Measurements from ENCODE around the gene DENND1A. TPM values are rescaled to one million over a fixed set of nuclear protein-coding genes. Genes with fewer than 3 reads are reported as not detected.

The DENND1A gene
- total RNA-seq, 1 experiment from 2014 or later: 29.7 TPM

GRCh38 chr9:123518338-123518737, 411.6 kb downstream of the DENND1A start:
- DNase-seq (no peak), ATAC-seq (no peak)
- ChIA-PET CTCF (no interaction called here), POLR2A (ENCODE audit: unreplicated experiment) (no interaction called here)
- H3K27ac ChIP-seq (ENCODE audit: low read length): no peak overlapping the region
- BruUV-seq (replicated peaks): no TSS peak
- intact Hi-C loops (cut with micrococcal nuclease): no loop called here
- H3K4me1 ChIP-seq (ENCODE audit: insufficient read depth, low read length): no peaks in the 10 kb centered on the region; the same call in 1 of the 2 replicates
- H3K9me3 ChIP-seq (ENCODE audit: low read length): no peaks in the 10 kb centered on the region
- no peak overlapping the region for H2AFZ ChIP-seq (ENCODE audit: low read length)
- H3K4me3 ChIP-seq (ENCODE audit: low read length): no peak overlapping the region
- no peaks in the 10 kb centered on the region for H3K9me2 ChIP-seq (replicated peaks; ENCODE audit: low read length)
- no peaks in the 10 kb centered on the region for H3K36me3 ChIP-seq (ENCODE audit: low read depth, low read length)
- no peaks in the 10 kb centered on the region for H3K79me2 ChIP-seq (ENCODE audit: low read length)
- H3K27me3 ChIP-seq (ENCODE audit: low read length): no peaks in the 10 kb centered on the region
- no peak for TF ChIP-seq CTCF (conservative IDR thresholded peaks at IDR 0.05; ENCODE audit: low read depth, low read length)
- no peak overlapping the region for H3K4me2 ChIP-seq (ENCODE audit: low read length)
- H3K9ac ChIP-seq (ENCODE audit: low read length): no peak overlapping the region
- no peaks in the 10 kb centered on the region for H4K20me1 ChIP-seq (ENCODE audit: low read length)
- no peaks in the 10 kb centered on the region for H3F3A ChIP-seq (ENCODE audit: low read length, unreplicated experiment)

- Histone ChIP-seq H3K36me3 (ENCODE audit: low read depth, low read length) (no peaks in the 10 kb centered on the region), H3K9me2 (replicated peaks; ENCODE audit: low read length) (no peaks in the 10 kb centered on the region), H3K27me3 (ENCODE audit: low read length) (no peaks in the 10 kb centered on the region), H3F3A (ENCODE audit: low read length, unreplicated experiment) (no peaks in the 10 kb centered on the region), H3K4me3 (ENCODE audit: low read length) (no peak overlapping the region), H3K4me2 (ENCODE audit: low read length) (no peak overlapping the region), H3K9ac (ENCODE audit: low read length) (no peak overlapping the region), H3K9me3 (ENCODE audit: low read length) (no peaks in the 10 kb centered on the region), H3K27ac (ENCODE audit: low read length) (no peak overlapping the region), H4K20me1 (ENCODE audit: low read length) (no peaks in the 10 kb centered on the region), H3K4me1 (ENCODE audit: insufficient read depth, low read length) (no peaks in the 10 kb centered on the region; the same call in 1 of the 2 replicates), H3K79me2 (ENCODE audit: low read length) (no peaks in the 10 kb centered on the region), H2AFZ (ENCODE audit: low read length) (no peak overlapping the region)
- POLR2A ChIA-PET (ENCODE audit: unreplicated experiment): no interaction called here
- CTCF ChIA-PET: no interaction called here
- no TSS peak for BruUV-seq (replicated peaks)
- intact Hi-C loops (cut with micrococcal nuclease): no loop called here
- TF ChIP-seq EZH2phosphoT487 (IDR thresholded peaks at IDR 0.05; ENCODE audit: borderline replicate concordance, low read length) (no peak), CTCF (conservative IDR thresholded peaks at IDR 0.05; ENCODE audit: low read depth, low read length) (no peak), EZH2 (IDR thresholded peaks at IDR 0.05; ENCODE audit: low read length, unreplicated experiment) (no peak)
- DNase-seq (no peak), ATAC-seq (no peak)
These were observed 412.4 kb downstream of the DENND1A start for GRCh38 chr9:123517512-123517911.

GRCh38 chr9:123514766-123515165, 415.2 kb downstream of the DENND1A start:
- Histone ChIP-seq H3K36me3 (ENCODE audit: low read depth, low read length) (no peaks in the 10 kb centered on the region), H3K27ac (ENCODE audit: low read length) (no peak overlapping the region), H3K27me3 (ENCODE audit: low read length) (no peaks in the 10 kb centered on the region), H3K9me3 (ENCODE audit: low read length) (no peaks in the 10 kb centered on the region), H3K9me2 (replicated peaks; ENCODE audit: low read length) (no peaks in the 10 kb centered on the region), H3K4me1 (ENCODE audit: insufficient read depth, low read length) (no peaks in the 10 kb centered on the region; the same call in 1 of the 2 replicates), H3K4me3 (ENCODE audit: low read length) (no peak overlapping the region), H3F3A (ENCODE audit: low read length, unreplicated experiment) (no peaks in the 10 kb centered on the region), H3K79me2 (ENCODE audit: low read length) (no peaks in the 10 kb centered on the region), H2AFZ (ENCODE audit: low read length) (no peak overlapping the region), H4K20me1 (ENCODE audit: low read length) (no peaks in the 10 kb centered on the region), H3K9ac (ENCODE audit: low read length) (no peak overlapping the region), H3K4me2 (ENCODE audit: low read length) (no peak overlapping the region)
- BruUV-seq (replicated peaks): no TSS peak
- CTCF ChIA-PET: no interaction called here
- DNase-seq: no peak
- ATAC-seq: no peak
- POLR2A ChIA-PET (ENCODE audit: unreplicated experiment): no interaction called here
- intact Hi-C loops (cut with micrococcal nuclease): no loop called here
- TF ChIP-seq CTCF (conservative IDR thresholded peaks at IDR 0.05; ENCODE audit: low read depth, low read length) (no peak), EZH2phosphoT487 (IDR thresholded peaks at IDR 0.05; ENCODE audit: borderline replicate concordance, low read length) (no peak)

Measured in PC-3 (cell line).